GM19467 (cell line): ENCODE measurements around the gene CCDC6.
"Not testable (repeated sequence)": the region's sequence is repeated elsewhere in the genome, so short reads cannot be mapped to it uniquely, and the experiment has no call there.

Source experiments
- ATAC-seq: cut with Tn5 transposase; IDR thresholded peaks from one replicate; pipeline ENCODE4 v1.9.1; 2021; ENCODE audit warnings: mild to moderate bottlenecking, moderate library complexity; ENCODE audit not compliant: unreplicated experiment

CCDC6 gene

GRCh38 chr10:59906417-59907202 lies at the start of gene CCDC6:
Gene CCDC6 (minus strand): TSS chr10:59906556. CDS start chr10:59906424, 132 bp downstream.
- peak; percentile 82 for ATAC-seq

GRCh38 chr10:59954296-59954695 lies 47.9 kb upstream of the CCDC6 start:
- ATAC-seq, result no peak

- ATAC-seq, result not testable (repeated sequence)
These were observed 47.4 kb upstream of the CCDC6 start for GRCh38 chr10:59953711-59954110.

GRCh38 chr10:59950105-59950504 lies 43.7 kb upstream of the CCDC6 start:
- ATAC-seq, result no peak

- no peak for ATAC-seq
These were observed 43.3 kb upstream of the CCDC6 start for GRCh38 chr10:59949608-59950007.

GRCh38 chr10:59945991-59946390 lies 39.6 kb upstream of the CCDC6 start:
- no peak for ATAC-seq

GRCh38 chr10:59945590-59945989 lies 39.2 kb upstream of the CCDC6 start:
- ATAC-seq, result no peak

- no peak for ATAC-seq
These were observed 38.1 kb upstream of the CCDC6 start for GRCh38 chr10:59944339-59944935.

- ATAC-seq, result no peak
These were observed 36.2 kb upstream of the CCDC6 start for GRCh38 chr10:59942556-59942955.

GRCh38 chr10:59937720-59938119 lies 31.4 kb upstream of the CCDC6 start:
- ATAC-seq, result no peak

GRCh38 chr10:59934701-59935100 lies 28.3 kb upstream of the CCDC6 start:
- no peak for ATAC-seq

GRCh38 chr10:59930788-59931521 lies 24.6 kb upstream of the CCDC6 start:
- not testable (repeated sequence) for ATAC-seq

- no peak for ATAC-seq
These were observed 19.7 kb upstream of the CCDC6 start for GRCh38 chr10:59926086-59926485.

- ATAC-seq, result no peak
These were observed 16.6 kb upstream of the CCDC6 start for GRCh38 chr10:59922907-59923306.

GRCh38 chr10:59917922-59918321 lies 11.6 kb upstream of the CCDC6 start:
- no peak for ATAC-seq

GRCh38 chr10:59913547-59914237 lies 7.3 kb upstream of the CCDC6 start:
- no peak for ATAC-seq

GRCh38 chr10:59910867-59911266 lies 4.5 kb upstream of the CCDC6 start:
- ATAC-seq, result no peak

GRCh38 chr10:59909815-59910214 lies 3.5 kb upstream of the CCDC6 start:
- no peak for ATAC-seq

- ATAC-seq, result no peak
These were observed 2.4 kb upstream of the CCDC6 start for GRCh38 chr10:59908808-59909143.

GRCh38 chr10:59907918-59908807 lies 1.8 kb upstream of the CCDC6 start:
- no peak for ATAC-seq
